ENCODE data around the gene AKAP11.
"Not testable (repeated sequence)": the region's sequence is repeated elsewhere in the genome, so short reads cannot be mapped to it uniquely, and the experiment has no call there.

The AKAP11 gene

GRCh38 chr13:42272115-42272803 lies at the start of gene AKAP11:
AKAP11 (plus strand) TSS chr13:42272152; CDS start chr13:42286349, 14,197 bp downstream.
- no peaks in the 10 kb centered on the region for H3K36me3 ChIP-seq (ENCODE audit: control insufficient read depth, insufficient read depth, low read length)
- WGBS (ENCODE audit: insufficient coverage, insufficient read length) = no CpG with 5 or more reads among the region's 59 CpGs
- no peaks in the 10 kb centered on the region for H3K4me1 ChIP-seq (ENCODE audit: control insufficient read depth, insufficient read depth, low read length)
- no peak for DNase-seq (ENCODE audit: low read depth, low spot score)
- peak within 1 kb of the TSS; percentile 77; the same call in 1 of the 2 replicates for H3K4me3 ChIP-seq (ENCODE audit: low read length)
- H3K27ac ChIP-seq (ENCODE audit: low read length) = no peak within 1 kb of the TSS
- peaks cover 2% of the 10 kb centered on the region; the same call in 1 of the 2 replicates for H3K9me3 ChIP-seq (ENCODE audit: control insufficient read depth, insufficient read depth, low read length)
- no peaks in the 10 kb centered on the region for H3K27me3 ChIP-seq (ENCODE audit: control insufficient read depth, insufficient read depth, low read length)

- no peaks in the 10 kb centered on the region for H3K4me1 ChIP-seq (ENCODE audit: control insufficient read depth, insufficient read depth, low read length)
- H3K4me3 ChIP-seq (ENCODE audit: low read length) = no peak overlapping the region
- no peaks in the 10 kb centered on the region for H3K27me3 ChIP-seq (ENCODE audit: control insufficient read depth, insufficient read depth, low read length)
- no CpG with 5 or more reads among the region's 4 CpGs for WGBS (ENCODE audit: insufficient coverage, insufficient read length)
- DNase-seq (ENCODE audit: low read depth, low spot score) = no peak
- no peaks in the 10 kb centered on the region for H3K36me3 ChIP-seq (ENCODE audit: control insufficient read depth, insufficient read depth, low read length)
- no peak overlapping the region for H3K27ac ChIP-seq (ENCODE audit: low read length)
- H3K9me3 ChIP-seq (ENCODE audit: control insufficient read depth, insufficient read depth, low read length) = no peaks in the 10 kb centered on the region
These were observed 48.3 kb upstream of the AKAP11 start for GRCh38 chr13:42223681-42224080.

- DNase-seq (ENCODE audit: low read depth, low spot score) = no peak
- Histone ChIP-seq H3K36me3 (ENCODE audit: control insufficient read depth, insufficient read depth, low read length) (no peaks in the 10 kb centered on the region), H3K4me3 (ENCODE audit: low read length) (no peak overlapping the region), H3K27me3 (ENCODE audit: control insufficient read depth, insufficient read depth, low read length) (no peaks in the 10 kb centered on the region), H3K4me1 (ENCODE audit: control insufficient read depth, insufficient read depth, low read length) (no peaks in the 10 kb centered on the region), H3K9me3 (ENCODE audit: control insufficient read depth, insufficient read depth, low read length) (no peaks in the 10 kb centered on the region), H3K27ac (ENCODE audit: low read length) (no peak overlapping the region)
- WGBS (ENCODE audit: insufficient coverage, insufficient read length) = no CpG with 5 or more reads among the region's 2 CpGs
These were observed 46.9 kb upstream of the AKAP11 start for GRCh38 chr13:42225051-42225450.

GRCh38 chr13:42226759-42227158 lies 45.2 kb upstream of the AKAP11 start:
- DNase-seq (ENCODE audit: low read depth, low spot score); H3K27ac ChIP-seq (ENCODE audit: low read length); H3K27me3 ChIP-seq (ENCODE audit: control insufficient read depth, insufficient read depth, low read length); H3K36me3 ChIP-seq (ENCODE audit: control insufficient read depth, insufficient read depth, low read length); H3K9me3 ChIP-seq (ENCODE audit: control insufficient read depth, insufficient read depth, low read length); H3K4me3 ChIP-seq (ENCODE audit: low read length); H3K4me1 ChIP-seq (ENCODE audit: control insufficient read depth, insufficient read depth, low read length): not testable (repeated sequence)
- WGBS (ENCODE audit: insufficient coverage, insufficient read length) = no CpG with 5 or more reads among the region's 5 CpGs

GRCh38 chr13:42228527-42228926 lies 43.4 kb upstream of the AKAP11 start:
- Histone ChIP-seq H3K27ac (ENCODE audit: low read length) (no peak overlapping the region), H3K27me3 (ENCODE audit: control insufficient read depth, insufficient read depth, low read length) (no peaks in the 10 kb centered on the region)
- WGBS (ENCODE audit: insufficient coverage, insufficient read length) = no CpG with 5 or more reads among the region's 1 CpG

GRCh38 chr13:42229287-42229686 lies 42.7 kb upstream of the AKAP11 start:
- WGBS (ENCODE audit: insufficient coverage, insufficient read length) = no CpG with 5 or more reads among the region's 3 CpGs
- no peaks in the 10 kb centered on the region for H3K36me3 ChIP-seq (ENCODE audit: control insufficient read depth, insufficient read depth, low read length)
- no peaks in the 10 kb centered on the region for H3K27me3 ChIP-seq (ENCODE audit: control insufficient read depth, insufficient read depth, low read length)
- H3K4me1 ChIP-seq (ENCODE audit: control insufficient read depth, insufficient read depth, low read length) = no peaks in the 10 kb centered on the region
- H3K9me3 ChIP-seq (ENCODE audit: control insufficient read depth, insufficient read depth, low read length) = no peaks in the 10 kb centered on the region
- no peak overlapping the region for H3K4me3 ChIP-seq (ENCODE audit: low read length)
- DNase-seq (ENCODE audit: low read depth, low spot score) = no peak
- no peak overlapping the region for H3K27ac ChIP-seq (ENCODE audit: low read length)

More at GRCh38 chr13:42228527-42228926, 43.4 kb upstream of the AKAP11 start:
- no peaks in the 10 kb centered on the region for H3K36me3 ChIP-seq (ENCODE audit: control insufficient read depth, insufficient read depth, low read length)
- DNase-seq (ENCODE audit: low read depth, low spot score) = no peak
- no peak overlapping the region for H3K4me3 ChIP-seq (ENCODE audit: low read length)
- H3K9me3 ChIP-seq (ENCODE audit: control insufficient read depth, insufficient read depth, low read length) = no peaks in the 10 kb centered on the region
- no peaks in the 10 kb centered on the region for H3K4me1 ChIP-seq (ENCODE audit: control insufficient read depth, insufficient read depth, low read length)

GRCh38 chr13:42232671-42233070 lies 39.3 kb upstream of the AKAP11 start:
- Histone ChIP-seq H3K9me3 (ENCODE audit: control insufficient read depth, insufficient read depth, low read length) (no peaks in the 10 kb centered on the region), H3K27me3 (ENCODE audit: control insufficient read depth, insufficient read depth, low read length) (no peaks in the 10 kb centered on the region), H3K4me3 (ENCODE audit: low read length) (no peak overlapping the region), H3K4me1 (ENCODE audit: control insufficient read depth, insufficient read depth, low read length) (no peaks in the 10 kb centered on the region), H3K27ac (ENCODE audit: low read length) (no peak overlapping the region), H3K36me3 (ENCODE audit: control insufficient read depth, insufficient read depth, low read length) (no peaks in the 10 kb centered on the region)
- WGBS (ENCODE audit: insufficient coverage, insufficient read length) = no CpG with 5 or more reads among the region's 4 CpGs
- no peak for DNase-seq (ENCODE audit: low read depth, low spot score)

- Histone ChIP-seq H3K27ac (ENCODE audit: low read length) (no peak overlapping the region), H3K4me1 (ENCODE audit: control insufficient read depth, insufficient read depth, low read length) (no peaks in the 10 kb centered on the region), H3K36me3 (ENCODE audit: control insufficient read depth, insufficient read depth, low read length) (no peaks in the 10 kb centered on the region), H3K9me3 (ENCODE audit: control insufficient read depth, insufficient read depth, low read length) (no peaks in the 10 kb centered on the region), H3K4me3 (ENCODE audit: low read length) (no peak overlapping the region), H3K27me3 (ENCODE audit: control insufficient read depth, insufficient read depth, low read length) (no peaks in the 10 kb centered on the region)
- no peak for DNase-seq (ENCODE audit: low read depth, low spot score)
- WGBS (ENCODE audit: insufficient coverage, insufficient read length) = no CpG with 5 or more reads among the region's 1 CpG
These were observed 38.2 kb upstream of the AKAP11 start for GRCh38 chr13:42233726-42234125.

- Histone ChIP-seq H3K27ac (ENCODE audit: low read length) (no peak overlapping the region), H3K36me3 (ENCODE audit: control insufficient read depth, insufficient read depth, low read length) (no peaks in the 10 kb centered on the region), H3K4me3 (ENCODE audit: low read length) (no peak overlapping the region), H3K27me3 (ENCODE audit: control insufficient read depth, insufficient read depth, low read length) (no peaks in the 10 kb centered on the region), H3K4me1 (ENCODE audit: control insufficient read depth, insufficient read depth, low read length) (no peaks in the 10 kb centered on the region), H3K9me3 (ENCODE audit: control insufficient read depth, insufficient read depth, low read length) (no peaks in the 10 kb centered on the region)
- WGBS (ENCODE audit: insufficient coverage, insufficient read length) = no CpG with 5 or more reads among the region's 1 CpG
- DNase-seq (ENCODE audit: low read depth, low spot score) = no peak
These were observed 32.8 kb upstream of the AKAP11 start for GRCh38 chr13:42239161-42239560.

- Histone ChIP-seq H3K27ac (ENCODE audit: low read length) (no peak overlapping the region), H3K4me3 (ENCODE audit: low read length) (no peak overlapping the region), H3K36me3 (ENCODE audit: control insufficient read depth, insufficient read depth, low read length) (no peaks in the 10 kb centered on the region), H3K4me1 (ENCODE audit: control insufficient read depth, insufficient read depth, low read length) (no peaks in the 10 kb centered on the region), H3K27me3 (ENCODE audit: control insufficient read depth, insufficient read depth, low read length) (no peaks in the 10 kb centered on the region), H3K9me3 (ENCODE audit: control insufficient read depth, insufficient read depth, low read length) (no peaks in the 10 kb centered on the region)
- no peak for DNase-seq (ENCODE audit: low read depth, low spot score)
These were observed 32.3 kb upstream of the AKAP11 start for GRCh38 chr13:42239644-42240043.

GRCh38 chr13:42246541-42246940 lies 25.4 kb upstream of the AKAP11 start:
- no peak overlapping the region for H3K4me3 ChIP-seq (ENCODE audit: low read length)
- no peak overlapping the region for H3K27ac ChIP-seq (ENCODE audit: low read length)
- no peaks in the 10 kb centered on the region for H3K36me3 ChIP-seq (ENCODE audit: control insufficient read depth, insufficient read depth, low read length)
- H3K4me1 ChIP-seq (ENCODE audit: control insufficient read depth, insufficient read depth, low read length) = no peaks in the 10 kb centered on the region
- no peak for DNase-seq (ENCODE audit: low read depth, low spot score)
- no CpG with 5 or more reads among the region's 8 CpGs for WGBS (ENCODE audit: insufficient coverage, insufficient read length)
- H3K9me3 ChIP-seq (ENCODE audit: control insufficient read depth, insufficient read depth, low read length) = no peaks in the 10 kb centered on the region
- no peaks in the 10 kb centered on the region for H3K27me3 ChIP-seq (ENCODE audit: control insufficient read depth, insufficient read depth, low read length)
